Body of pancreas (tissue), 4 donors: ENCODE data around the gene CLDN19. TPM values are rescaled to one million over a fixed set of nuclear protein-coding genes. Genes with fewer than 3 reads are reported as not detected.

ENCODE experiments used
- ATAC-seq: fragments of 150-250 bp; one replicate; pipeline ENCODE4 v1.9.1; 2016
- DNase-seq, 4 donors: peaks; one replicate each; pipeline ENCODE4 v3.0.0-alpha.2; 2019
- H3K27ac ChIP-seq, 4 donors: fragments of 200-600 bp; sonication (generic); 1 replicate in 3 of 4; 2 replicates in 1 of 4; pipeline versions ENCODE4 v1.5.1 to v1.6.1; 2016 to 2019; ENCODE audit warnings: mild to moderate bottlenecking in 1 of 4, mixed read lengths in 1 of 4, moderate library complexity in 1 of 4
- H3K27me3 ChIP-seq, 2 donors: fragments of 200-600 bp; sonication (generic); one replicate each; pipeline ENCODE4 v1.6.0; 2016; ENCODE audit warnings: mild to moderate bottlenecking in 1 of 2
- H3K36me3 ChIP-seq, 2 donors: fragments of 200-600 bp; sonication (generic); replicated peaks in 1 of 2; 2 replicates each; pipeline ENCODE4 v1.5.1; 2016; ENCODE audit warnings: low read depth in 2 of 2; ENCODE audit not compliant: insufficient read depth in 1 of 2
- H3K4me1 ChIP-seq: fragments of 200-600 bp; sonication (generic); one replicate; pipeline ENCODE4 v1.6.0; 2016
- H3K4me3 ChIP-seq, 2 donors: fragments of 200-600 bp; sonication (generic); 1 replicate in 1 of 2; 2 replicates in 1 of 2; pipeline ENCODE4 v1.5.1; 2016 to 2019
- H3K9me3 ChIP-seq, 3 donors: fragments of 200-600 bp; sonication (generic); 1 replicate in 2 of 3; 2 replicates in 1 of 3; pipeline ENCODE4 v1.5.1; 2016
- POLR2A ChIP-seq, 3 donors: fragments of 450-650 bp; IDR thresholded peaks; one replicate each; pipeline ENCODE4 v1.6.1; 2016; ENCODE audit warnings: antibody characterized with exemption in 3 of 3, mild to moderate bottlenecking in 2 of 3
- WGBS, 2 donors: methylation state at CpG; one replicate each; pipeline ENCODE4 v1.1.5; 2017; 5-methylcytosine and 5-hydroxymethylcytosine counted together
- intact Hi-C: fragments of 100-400 bp; cut with DNase I; formaldehyde crosslinking; loops from one replicate; pipeline ENCODE4 v1.15.1; 2023
- total RNA-seq, 2 donors: library from RNA; depleted of rRNA; stranded (reverse); fragments of >200 nt; gene quantifications; one replicate each; pipeline ENCODE4 v1.1.0, GENCODE V29; 2016
- TF ChIP-seq, protein P1 (sequence below), 7 experiments: fragments of 450-650 bp in 4 of 7; fragments of 200-600 bp in 3 of 7; sonication (generic) in 3 of 7; IDR thresholded peaks; one replicate each; pipeline ENCODE4 v1.5.1; 2016 to 2019; ENCODE audit warnings: antibody characterized with exemption in 7 of 7

CLDN19 gene
- total RNA-seq, 2 donors from 2014 or later: not detected

DNA sequence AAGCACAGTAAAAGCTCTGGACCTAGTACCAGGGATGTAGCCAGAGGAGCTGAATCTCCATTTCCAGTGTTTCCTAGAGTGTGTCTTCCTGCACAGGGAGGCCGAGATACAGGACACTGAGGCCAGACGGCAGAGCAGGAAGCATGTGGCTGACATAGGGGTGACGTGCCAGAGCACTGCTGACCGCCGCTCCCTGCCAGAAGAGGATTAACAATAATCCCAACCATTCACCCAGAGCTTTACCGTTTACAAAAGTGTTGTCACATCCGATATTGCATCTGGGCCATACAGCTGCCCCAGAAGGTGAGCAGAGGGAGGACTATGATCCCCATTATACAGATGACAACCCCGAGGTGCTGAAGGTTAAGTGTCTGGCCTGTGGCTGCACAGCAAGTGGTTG, 5.8 kb upstream of the CLDN19 start:
- no peaks in the 10 kb centered on the region for H3K9me3 ChIP-seq
- no peak overlapping the region for H3K4me3 ChIP-seq
- no peaks in the 10 kb centered on the region for H3K4me1 ChIP-seq
- H3K27me3 ChIP-seq: no peaks in the 10 kb centered on the region
- no peak for TF ChIP-seq POLR2A (IDR thresholded peaks at IDR 0.05)
- TF ChIP-seq, protein P1, sequence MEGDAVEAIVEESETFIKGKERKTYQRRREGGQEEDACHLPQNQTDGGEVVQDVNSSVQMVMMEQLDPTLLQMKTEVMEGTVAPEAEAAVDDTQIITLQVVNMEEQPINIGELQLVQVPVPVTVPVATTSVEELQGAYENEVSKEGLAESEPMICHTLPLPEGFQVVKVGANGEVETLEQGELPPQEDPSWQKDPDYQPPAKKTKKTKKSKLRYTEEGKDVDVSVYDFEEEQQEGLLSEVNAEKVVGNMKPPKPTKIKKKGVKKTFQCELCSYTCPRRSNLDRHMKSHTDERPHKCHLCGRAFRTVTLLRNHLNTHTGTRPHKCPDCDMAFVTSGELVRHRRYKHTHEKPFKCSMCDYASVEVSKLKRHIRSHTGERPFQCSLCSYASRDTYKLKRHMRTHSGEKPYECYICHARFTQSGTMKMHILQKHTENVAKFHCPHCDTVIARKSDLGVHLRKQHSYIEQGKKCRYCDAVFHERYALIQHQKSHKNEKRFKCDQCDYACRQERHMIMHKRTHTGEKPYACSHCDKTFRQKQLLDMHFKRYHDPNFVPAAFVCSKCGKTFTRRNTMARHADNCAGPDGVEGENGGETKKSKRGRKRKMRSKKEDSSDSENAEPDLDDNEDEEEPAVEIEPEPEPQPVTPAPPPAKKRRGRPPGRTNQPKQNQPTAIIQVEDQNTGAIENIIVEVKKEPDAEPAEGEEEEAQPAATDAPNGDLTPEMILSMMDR (IDR thresholded peaks at IDR 0.05): no peak
- WGBS, 2 donors: 86 to 90% methylated on average over 6 to 8 of the region's 8 CpGs
- intact Hi-C loops: loop anchor here (10.0 kb wide), 2 partner anchors 171 to 601 kb away; no protein-coding TSS in a partner anchor
- ATAC-seq (no peak), DNase-seq (no peak)
- H3K36me3 ChIP-seq: peaks cover 0 to 2% of the 10 kb centered on the region in 2 donors
- H3K27ac ChIP-seq: no peak overlapping the region

DNA sequence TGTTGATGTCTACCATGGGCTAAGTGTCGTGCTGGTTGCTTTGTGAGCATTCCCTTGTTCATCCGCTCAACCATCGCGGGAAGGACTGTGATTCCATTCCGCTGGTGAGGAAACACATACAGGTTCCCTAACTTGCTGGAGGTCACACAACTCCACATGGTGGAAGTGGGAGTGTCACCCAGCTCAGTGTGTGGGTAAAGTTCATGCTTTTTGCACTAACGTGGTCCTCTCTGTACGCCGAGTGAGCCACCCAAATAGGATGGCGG, 4.0 kb upstream of the CLDN19 start:
- no peak for ATAC-seq
- no peaks in the 10 kb centered on the region for H3K27me3 ChIP-seq
- H3K4me1 ChIP-seq: no peaks in the 10 kb centered on the region
- DNase-seq: no peak
- TF ChIP-seq, protein P1 (IDR thresholded peaks at IDR 0.05): no peak
- no peak for TF ChIP-seq POLR2A (IDR thresholded peaks at IDR 0.05)
- no peaks in the 10 kb centered on the region for H3K9me3 ChIP-seq
- H3K36me3 ChIP-seq: peaks cover 0 to 2% of the 10 kb centered on the region in 2 donors
- no peak overlapping the region for H3K27ac ChIP-seq
- 88 to 90% methylated on average over 9 of the region's 9 CpGs for WGBS, 2 donors
- intact Hi-C loops: loop anchor here (10.0 kb wide), 2 partner anchors 169 to 599 kb away; no protein-coding TSS in a partner anchor
- no peak overlapping the region for H3K4me3 ChIP-seq

DNA sequence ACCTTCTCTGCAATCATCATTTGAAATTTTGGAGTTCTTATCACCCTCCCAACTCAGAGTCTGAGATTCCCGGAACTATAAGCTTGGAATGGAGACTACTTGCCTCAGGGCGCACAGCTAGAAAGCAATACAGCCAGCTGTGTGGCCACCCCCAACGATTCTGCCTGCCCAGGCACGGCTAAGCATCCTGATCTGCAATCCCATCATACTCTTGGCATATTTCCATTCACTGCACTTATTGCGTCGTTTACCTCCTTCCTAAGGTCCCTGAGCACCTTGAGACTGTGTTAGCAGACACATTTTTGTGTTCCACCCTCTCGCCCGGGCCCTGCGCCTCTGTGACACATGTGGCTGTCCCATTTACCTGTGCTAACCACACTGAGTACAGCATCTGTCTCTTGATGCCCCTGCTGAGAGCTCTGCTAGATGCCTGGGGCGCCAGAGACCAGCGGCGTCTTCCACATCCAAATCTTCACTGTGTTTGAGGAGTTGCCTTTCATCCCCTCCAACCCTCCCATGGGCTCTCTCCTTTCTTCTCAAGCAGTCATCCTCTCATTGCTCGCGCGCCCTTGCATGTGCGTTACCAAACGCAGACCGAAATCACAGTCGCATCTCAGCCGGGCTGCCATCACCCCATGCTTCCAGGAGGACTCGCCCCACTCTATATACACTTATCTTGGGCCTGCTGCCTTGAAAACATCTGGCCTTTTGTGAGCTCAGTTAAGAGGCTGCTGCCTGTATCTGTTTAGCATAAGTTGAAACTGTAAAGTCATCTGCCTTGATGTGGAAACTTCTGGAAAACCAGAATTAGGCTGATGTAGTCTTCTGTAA, 3.5 kb upstream of the CLDN19 start:
- Histone ChIP-seq H3K4me3 (no peak overlapping the region), H3K36me3 (peaks cover 0 to 2% of the 10 kb centered on the region in 2 donors), H3K4me1 (no peaks in the 10 kb centered on the region), H3K27ac (no peak overlapping the region), H3K27me3 (no peaks in the 10 kb centered on the region), H3K9me3 (no peaks in the 10 kb centered on the region)
- intact Hi-C loops: loop anchor here (10.0 kb wide), 2 partner anchors 169 to 599 kb away; no protein-coding TSS in a partner anchor
- ATAC-seq (no peak), DNase-seq (no peak)
- WGBS, 2 donors: 71 to 80% methylated on average over 21 of the region's 21 CpGs
- TF ChIP-seq, protein P1 (IDR thresholded peaks at IDR 0.05): no peak

DNA sequence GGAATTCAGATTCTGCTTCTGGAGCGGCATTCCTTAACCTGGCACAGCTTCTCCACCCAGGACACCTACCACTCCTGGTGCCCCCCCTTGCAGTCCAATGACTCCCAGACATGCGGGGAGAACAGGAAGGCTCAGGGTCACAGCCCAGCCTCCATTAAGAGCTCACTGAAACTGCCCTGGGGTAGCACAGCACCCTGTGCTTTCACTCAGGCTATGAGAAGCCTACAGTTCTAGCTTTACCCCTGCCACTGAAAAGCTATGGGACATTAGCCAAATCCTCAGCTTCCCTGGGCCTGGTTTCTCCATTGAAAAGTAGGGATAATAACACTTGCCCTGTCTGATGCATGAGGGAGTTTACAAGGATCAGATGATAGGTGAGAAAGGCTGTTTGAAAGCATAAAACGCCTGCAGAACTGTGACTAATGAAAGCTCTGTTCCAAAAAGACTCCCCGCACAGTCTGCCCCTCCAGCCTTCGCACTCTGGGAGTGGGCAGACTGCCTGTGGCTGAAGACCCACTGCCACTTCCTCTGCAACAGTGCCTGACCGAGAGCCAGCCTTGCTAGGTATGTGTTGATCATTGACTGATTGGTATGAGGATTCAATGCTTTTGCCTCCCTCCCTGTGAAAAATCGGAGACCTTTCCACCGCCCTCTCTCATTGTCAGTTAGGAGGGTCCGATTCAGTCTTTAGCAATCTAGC, 2.7 kb upstream of the CLDN19 start:
- H3K4me3 ChIP-seq: no peak overlapping the region
- peaks cover 0 to 2% of the 10 kb centered on the region in 2 donors for H3K36me3 ChIP-seq
- H3K4me1 ChIP-seq: no peaks in the 10 kb centered on the region
- TF ChIP-seq, protein P1 (IDR thresholded peaks at IDR 0.05): no peak
- no peak for TF ChIP-seq POLR2A (IDR thresholded peaks at IDR 0.05)
- no peak overlapping the region for H3K27ac ChIP-seq
- ATAC-seq: no peak
- H3K27me3 ChIP-seq: no peaks in the 10 kb centered on the region
- H3K9me3 ChIP-seq: no peaks in the 10 kb centered on the region
- intact Hi-C loops: loop anchor here (10.0 kb wide), 2 partner anchors 168 to 598 kb away; no protein-coding TSS in a partner anchor
- 70 to 73% methylated on average over 9 of the region's 9 CpGs for WGBS, 2 donors
- DNase-seq: no peak
